GM18517 (cell line): ENCODE measurements around the gene LTA.
A peak's percentile ranks its signal among the peaks of the same experiment; 100 is the strongest.

Experiments
- ATAC-seq: cut with Tn5 transposase; IDR thresholded peaks from one replicate; pipeline ENCODE4 v1.9.1; 2021; ENCODE audit warnings: mild to moderate bottlenecking, moderate library complexity; ENCODE audit not compliant: unreplicated experiment

LTA gene

DNA sequence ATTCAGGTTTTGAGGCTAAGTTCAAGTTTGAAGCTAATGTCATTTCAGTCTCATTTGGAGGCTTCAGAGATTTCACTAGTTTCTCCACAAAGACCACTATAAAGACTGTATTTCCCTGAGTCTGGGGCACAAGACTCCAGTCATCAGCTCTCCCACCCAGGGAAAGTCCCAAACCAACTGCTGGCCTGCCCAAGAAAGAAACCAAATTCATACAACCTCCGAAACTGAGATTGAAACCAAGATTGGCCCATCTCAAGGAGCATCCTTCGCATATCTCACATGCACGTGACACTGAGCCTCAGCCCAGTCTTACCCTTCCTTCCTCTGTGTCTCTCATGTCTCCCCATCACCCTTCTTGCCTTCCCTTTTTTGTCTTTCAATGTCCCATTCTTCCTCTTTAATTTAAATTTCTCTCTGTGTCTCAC is 3.5 kb upstream of the LTA start:
- peak; percentile 77 for ATAC-seq

DNA sequence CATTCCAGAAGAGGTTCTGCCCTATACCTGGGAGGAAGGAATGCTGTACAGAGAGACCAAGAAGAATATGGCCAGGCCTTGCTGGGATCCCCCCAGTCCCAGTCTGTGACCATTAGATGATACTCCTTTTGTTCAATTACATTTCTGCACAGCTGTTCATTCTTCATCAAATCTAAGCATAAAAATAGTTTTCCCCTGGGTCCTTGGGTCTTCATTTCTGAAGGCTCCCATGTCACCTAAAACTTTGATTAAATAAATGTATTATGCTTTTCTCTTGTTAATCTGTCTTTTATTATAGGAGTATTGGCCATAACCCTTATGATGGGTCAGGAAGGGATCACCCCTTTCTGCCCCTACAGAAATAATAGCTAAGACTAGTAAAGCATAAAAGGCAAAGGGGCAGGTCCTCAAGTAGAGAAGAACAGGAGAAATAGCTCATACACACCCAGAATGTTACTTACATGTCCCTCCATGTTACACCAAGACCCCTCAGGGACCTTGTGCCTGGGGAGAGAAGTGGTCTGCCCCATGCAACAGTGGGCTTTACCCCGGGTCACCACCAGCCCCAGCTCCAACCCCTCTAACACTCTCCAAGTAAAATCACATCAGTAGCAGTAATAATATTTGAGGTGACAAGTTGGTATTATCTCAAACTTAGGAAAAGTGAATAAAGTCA is 2.1 kb upstream of the LTA start:
- no peak for ATAC-seq

DNA sequence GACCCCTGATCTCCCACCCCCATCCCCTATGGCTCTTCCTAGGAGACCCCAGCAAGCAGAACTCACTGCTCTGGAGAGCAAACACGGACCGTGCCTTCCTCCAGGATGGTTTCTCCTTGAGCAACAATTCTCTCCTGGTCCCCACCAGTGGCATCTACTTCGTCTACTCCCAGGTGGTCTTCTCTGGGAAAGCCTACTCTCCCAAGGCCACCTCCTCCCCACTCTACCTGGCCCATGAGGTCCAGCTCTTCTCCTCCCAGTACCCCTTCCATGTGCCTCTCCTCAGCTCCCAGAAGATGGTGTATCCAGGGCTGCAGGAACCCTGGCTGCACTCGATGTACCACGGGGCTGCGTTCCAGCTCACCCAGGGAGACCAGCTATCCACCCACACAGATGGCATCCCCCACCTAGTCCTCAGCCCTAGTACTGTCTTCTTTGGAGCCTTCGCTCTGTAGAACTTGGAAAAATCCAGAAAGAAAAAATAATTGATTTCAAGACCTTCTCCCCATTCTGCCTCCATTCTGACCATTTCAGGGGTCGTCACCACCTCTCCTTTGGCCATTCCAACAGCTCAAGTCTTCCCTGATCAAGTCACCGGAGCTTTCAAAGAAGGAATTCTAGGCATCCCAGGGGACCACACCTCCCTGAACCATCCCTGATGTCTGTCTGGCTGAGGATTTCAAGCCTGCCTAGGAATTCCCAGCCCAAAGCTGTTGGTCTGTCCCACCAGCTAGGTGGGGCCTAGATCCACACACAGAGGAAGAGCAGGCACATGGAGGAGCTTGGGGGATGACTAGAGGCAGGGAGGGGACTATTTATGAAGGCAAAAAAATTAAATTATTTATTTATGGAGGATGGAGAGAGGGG is 1.4 kb downstream of the LTA start:
- ATAC-seq: no peak

DNA sequence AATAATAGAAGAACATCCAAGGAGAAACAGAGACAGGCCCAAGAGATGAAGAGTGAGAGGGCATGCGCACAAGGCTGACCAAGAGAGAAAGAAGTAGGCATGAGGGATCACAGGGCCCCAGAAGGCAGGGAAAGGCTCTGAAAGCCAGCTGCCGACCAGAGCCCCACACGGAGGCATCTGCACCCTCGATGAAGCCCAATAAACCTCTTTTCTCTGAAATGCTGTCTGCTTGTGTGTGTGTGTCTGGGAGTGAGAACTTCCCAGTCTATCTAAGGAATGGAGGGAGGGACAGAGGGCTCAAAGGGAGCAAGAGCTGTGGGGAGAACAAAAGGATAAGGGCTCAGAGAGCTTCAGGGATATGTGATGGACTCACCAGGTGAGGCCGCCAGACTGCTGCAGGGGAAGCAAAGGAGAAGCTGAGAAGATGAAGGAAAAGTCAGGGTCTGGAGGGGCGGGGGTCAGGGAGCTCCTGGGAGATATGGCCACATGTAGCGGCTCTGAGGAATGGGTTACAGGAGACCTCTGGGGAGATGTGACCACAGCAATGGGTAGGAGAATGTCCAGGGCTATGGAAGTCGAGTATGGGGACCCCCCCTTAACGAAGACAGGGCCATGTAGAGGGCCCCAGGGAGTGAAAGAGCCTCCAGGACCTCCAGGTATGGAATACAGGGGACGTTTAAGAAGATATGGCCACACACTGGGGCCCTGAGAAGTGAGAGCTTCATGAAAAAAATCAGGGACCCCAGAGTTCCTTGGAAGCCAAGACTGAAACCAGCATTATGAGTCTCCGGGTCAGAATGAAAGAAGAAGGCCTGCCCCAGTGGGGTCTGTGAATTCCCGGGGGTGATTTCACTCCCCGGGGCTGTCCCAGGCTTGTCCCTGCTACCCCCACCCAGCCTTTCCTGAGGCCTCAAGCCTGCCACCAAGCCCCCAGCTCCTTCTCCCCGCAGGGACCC is 2.3 kb downstream of the LTA start:
- ATAC-seq: no peak

DNA sequence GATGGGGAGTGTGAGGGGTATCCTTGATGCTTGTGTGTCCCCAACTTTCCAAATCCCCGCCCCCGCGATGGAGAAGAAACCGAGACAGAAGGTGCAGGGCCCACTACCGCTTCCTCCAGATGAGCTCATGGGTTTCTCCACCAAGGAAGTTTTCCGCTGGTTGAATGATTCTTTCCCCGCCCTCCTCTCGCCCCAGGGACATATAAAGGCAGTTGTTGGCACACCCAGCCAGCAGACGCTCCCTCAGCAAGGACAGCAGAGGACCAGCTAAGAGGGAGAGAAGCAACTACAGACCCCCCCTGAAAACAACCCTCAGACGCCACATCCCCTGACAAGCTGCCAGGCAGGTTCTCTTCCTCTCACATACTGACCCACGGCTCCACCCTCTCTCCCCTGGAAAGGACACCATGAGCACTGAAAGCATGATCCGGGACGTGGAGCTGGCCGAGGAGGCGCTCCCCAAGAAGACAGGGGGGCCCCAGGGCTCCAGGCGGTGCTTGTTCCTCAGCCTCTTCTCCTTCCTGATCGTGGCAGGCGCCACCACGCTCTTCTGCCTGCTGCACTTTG is 3.3 kb downstream of the LTA start, which contains the start of gene TNF:
TNF (plus strand) TSS at position 231 of the 567 bp plus-strand sequence; CDS start at position 408, 177 bp downstream.
- ATAC-seq: no peak

DNA sequence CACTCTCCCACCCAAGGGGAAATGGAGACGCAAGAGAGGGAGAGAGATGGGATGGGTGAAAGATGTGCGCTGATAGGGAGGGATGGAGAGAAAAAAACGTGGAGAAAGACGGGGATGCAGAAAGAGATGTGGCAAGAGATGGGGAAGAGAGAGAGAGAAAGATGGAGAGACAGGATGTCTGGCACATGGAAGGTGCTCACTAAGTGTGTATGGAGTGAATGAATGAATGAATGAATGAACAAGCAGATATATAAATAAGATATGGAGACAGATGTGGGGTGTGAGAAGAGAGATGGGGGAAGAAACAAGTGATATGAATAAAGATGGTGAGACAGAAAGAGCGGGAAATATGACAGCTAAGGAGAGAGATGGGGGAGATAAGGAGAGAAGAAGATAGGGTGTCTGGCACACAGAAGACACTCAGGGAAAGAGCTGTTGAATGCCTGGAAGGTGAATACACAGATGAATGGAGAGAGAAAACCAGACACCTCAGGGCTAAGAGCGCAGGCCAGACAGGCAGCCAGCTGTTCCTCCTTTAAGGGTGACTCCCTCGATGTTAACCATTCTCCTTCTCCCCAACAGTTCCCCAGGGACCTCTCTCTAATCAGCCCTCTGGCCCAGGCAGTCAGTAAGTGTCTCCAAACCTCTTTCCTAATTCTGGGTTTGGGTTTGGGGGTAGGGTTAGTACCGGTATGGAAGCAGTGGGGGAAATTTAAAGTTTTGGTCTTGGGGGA is 4.0 kb downstream of the LTA start:
- no peak for ATAC-seq

DNA sequence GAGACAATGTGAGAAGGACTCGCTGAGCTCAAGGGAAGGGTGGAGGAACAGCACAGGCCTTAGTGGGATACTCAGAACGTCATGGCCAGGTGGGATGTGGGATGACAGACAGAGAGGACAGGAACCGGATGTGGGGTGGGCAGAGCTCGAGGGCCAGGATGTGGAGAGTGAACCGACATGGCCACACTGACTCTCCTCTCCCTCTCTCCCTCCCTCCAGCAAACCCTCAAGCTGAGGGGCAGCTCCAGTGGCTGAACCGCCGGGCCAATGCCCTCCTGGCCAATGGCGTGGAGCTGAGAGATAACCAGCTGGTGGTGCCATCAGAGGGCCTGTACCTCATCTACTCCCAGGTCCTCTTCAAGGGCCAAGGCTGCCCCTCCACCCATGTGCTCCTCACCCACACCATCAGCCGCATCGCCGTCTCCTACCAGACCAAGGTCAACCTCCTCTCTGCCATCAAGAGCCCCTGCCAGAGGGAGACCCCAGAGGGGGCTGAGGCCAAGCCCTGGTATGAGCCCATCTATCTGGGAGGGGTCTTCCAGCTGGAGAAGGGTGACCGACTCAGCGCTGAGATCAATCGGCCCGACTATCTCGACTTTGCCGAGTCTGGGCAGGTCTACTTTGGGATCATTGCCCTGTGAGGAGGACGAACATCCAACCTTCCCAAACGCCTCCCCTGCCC is 4.9 kb downstream of the LTA start:
- ATAC-seq: no peak

DNA sequence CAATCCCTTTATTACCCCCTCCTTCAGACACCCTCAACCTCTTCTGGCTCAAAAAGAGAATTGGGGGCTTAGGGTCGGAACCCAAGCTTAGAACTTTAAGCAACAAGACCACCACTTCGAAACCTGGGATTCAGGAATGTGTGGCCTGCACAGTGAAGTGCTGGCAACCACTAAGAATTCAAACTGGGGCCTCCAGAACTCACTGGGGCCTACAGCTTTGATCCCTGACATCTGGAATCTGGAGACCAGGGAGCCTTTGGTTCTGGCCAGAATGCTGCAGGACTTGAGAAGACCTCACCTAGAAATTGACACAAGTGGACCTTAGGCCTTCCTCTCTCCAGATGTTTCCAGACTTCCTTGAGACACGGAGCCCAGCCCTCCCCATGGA is 5.5 kb downstream of the LTA start:
- no peak for ATAC-seq

DNA sequence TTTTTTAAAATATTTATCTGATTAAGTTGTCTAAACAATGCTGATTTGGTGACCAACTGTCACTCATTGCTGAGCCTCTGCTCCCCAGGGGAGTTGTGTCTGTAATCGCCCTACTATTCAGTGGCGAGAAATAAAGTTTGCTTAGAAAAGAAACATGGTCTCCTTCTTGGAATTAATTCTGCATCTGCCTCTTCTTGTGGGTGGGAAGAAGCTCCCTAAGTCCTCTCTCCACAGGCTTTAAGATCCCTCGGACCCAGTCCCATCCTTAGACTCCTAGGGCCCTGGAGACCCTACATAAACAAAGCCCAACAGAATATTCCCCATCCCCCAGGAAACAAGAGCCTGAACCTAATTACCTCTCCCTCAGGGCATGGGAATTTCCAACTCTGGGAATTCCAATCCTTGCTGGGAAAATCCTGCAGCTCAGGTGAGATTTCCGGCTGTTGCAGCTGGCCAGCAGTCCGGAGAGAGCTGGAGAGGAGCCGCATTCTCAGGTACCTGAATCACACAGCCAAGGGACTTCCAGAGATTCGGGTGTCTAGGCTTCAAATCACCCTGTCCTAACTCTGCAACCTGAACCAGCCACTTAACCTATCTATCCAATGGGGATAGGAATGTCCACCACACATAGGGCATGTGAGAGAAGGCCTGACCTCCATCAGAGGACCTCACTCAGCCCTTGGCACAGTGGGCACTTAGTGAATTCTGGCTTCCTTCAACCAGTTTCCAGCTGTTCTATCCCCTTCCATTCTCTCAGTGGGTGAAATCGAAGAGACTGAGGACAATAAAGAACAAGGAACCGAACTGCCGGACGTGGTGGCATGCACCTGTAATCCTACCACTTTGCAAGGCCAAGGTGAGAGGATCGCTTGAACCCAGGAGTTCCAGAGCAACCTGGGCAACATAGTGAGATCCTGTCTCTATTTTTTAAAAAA is 6.4 kb downstream of the LTA start:
- no peak for ATAC-seq

DNA sequence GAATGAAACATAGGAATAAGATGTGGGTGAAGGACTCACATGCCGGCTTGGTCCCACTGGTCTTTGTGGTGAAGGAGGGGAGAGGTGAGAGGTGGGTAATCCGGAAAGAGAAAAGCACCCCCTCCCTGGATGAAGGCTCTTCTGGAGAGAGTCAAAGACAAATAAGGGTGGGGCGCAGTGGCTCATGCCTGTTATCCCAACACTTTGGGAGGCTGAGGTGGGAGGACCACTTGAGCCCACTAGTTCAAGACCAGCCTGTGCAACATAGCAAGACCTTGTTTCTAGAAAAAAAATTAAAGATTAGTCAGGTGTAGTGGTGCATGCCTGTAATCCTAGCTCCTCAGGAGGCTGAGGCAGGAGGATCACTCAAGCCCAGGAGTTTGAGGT is 7.0 kb downstream of the LTA start:
- ATAC-seq: no peak

DNA sequence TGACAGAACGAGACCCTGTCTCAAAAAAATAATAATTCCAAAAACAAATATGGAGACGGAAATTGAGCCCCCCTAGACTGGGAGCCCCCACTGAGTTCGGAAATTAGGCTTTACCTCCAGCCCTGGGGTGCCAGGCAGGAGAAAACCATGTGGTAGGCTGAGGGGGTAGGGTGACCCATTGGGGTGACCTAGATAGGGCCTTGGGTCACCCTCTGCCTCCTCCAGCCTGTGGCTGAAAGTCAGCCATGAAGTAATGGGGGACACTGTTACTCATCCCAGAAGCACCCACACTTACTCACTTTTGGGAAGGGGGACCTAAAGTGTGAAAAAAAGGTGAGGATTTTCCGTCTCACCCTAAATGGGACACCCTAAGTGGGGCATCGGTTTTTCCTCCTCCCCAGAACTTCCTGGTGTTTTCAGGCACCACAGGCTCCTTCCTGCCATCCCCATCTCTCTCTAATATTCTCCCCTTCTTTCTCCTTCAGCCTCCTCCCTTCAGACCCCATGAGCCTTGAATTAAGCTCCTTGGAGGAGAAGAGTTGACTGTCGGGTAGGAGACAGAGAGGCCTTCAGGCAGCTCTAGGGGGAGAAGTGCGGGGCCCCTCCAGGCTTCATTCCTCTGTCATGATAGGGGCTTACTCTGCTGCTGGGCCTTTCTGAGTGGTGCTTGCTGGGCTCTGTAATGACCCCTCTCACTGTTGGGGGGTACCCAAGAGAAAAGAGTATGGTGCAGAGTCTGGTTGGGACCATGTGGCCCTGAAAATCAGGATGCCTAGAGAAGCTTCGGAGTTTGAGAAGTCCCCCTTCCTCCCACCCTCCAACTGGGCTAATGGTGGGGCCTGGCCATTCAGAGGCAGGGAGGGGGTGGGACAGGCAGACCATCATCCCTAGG is 7.7 kb downstream of the LTA start:
- no peak for ATAC-seq

DNA sequence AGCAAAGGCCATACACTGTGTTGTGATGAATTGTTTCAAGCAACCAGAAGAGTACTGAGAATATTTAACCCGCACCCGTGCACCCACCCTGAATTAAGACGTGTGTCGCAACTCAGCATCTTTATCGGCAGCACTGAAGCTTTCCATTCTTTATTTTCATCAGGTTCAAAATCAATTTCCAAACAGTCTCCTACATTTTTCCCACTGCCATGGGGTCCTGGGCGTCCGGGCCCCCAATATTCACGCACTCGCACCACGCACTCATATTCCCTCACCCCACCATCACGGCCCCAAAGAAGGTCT is 8.3 kb downstream of the LTA start:
- ATAC-seq: no peak

DNA sequence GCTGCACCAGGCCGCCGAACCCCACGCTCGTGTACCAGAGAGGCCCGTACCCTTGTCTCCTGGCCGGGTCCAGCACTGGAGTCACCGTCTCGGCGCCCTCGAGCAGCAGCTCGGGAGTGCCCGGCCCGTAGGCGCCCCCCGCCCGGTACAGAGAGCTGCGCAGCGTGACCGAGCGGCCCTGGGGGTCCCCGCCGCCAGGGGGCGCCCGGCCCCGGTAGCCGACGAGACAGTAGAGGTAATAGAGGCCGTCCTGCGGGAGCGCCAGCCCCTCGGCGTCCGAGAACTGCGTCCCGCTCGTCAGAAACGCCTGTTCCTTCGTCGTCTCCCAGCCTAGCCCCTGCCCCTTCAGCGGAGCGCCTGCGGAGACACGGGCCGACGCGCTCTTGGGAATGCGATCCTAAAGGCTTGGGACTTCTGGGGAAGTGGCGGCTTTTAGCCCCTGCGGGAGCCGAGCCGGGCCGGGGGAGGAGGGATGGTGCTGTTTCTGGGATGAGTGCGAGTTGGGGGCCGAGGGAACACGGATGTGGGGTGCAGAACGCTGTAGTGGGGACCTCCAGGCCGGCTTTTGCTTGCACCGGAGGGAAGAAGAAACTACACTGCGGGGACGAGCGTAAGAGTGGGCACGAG is 8.8 kb downstream of the LTA start:
- peak; percentile 50 for ATAC-seq

DNA sequence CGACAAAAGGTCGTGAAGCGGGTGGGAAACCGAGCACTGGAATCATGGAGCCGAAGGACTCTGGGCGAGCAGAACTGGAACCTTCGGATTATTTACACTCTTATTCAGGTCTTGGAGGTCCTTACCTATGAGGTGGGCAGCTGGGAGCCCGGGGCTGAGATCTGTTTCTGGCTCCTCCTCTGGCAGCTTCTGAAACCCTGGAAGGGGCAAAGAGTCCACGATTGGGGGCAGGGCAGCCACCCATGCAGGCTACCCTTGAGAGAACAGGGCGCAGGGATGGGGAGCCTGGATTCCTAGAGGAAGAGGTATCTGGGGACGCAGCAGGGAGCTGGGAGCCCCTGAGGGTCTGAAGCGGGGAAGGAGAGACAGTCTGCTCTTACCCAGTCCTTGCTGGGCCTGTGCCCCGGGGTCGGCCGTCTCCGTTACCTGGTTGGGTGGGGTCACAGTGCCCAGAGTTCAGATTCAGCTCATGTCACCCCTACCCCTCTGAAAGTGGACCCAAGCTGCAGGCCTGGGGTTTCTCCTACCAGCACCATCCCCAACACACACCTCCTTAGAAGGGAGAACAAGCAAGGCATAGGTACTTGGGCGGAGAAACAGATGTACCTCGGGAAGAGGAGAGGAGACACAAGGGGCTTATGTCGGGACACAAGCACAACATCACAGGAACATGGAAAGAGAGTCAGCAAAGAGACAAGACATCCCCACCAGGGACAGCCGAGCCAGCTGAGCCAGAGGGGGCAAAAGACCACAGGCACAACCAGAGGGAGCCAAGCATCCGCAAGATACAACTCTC is 9.5 kb downstream of the LTA start:
- ATAC-seq: no peak

DNA sequence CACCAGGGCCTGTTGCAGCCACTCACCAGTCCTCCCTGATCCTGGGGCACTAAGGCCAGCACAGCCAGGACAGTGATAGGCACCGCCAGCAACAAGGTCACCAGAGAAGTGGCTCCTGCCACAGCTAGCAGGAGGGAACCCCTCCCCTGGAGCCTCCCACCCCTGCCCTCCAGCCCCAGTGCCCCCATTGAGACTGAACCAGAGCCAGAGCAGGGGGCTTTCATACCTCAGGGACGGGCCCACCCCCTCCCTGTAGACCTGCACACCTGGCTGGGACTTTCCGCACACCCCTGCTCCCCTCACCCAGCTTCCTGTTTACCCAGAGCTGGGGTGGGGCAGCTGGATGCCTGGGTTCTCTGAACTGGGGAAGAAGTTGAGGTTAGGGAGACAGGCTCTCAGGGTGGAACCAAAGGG is 10.1 kb downstream of the LTA start, which contains the start of gene LTB:
LTB (minus strand) TSS at position 195 of the 414 bp plus-strand sequence; CDS start at position 188, 7 bp downstream.
- ATAC-seq: no peak

DNA sequence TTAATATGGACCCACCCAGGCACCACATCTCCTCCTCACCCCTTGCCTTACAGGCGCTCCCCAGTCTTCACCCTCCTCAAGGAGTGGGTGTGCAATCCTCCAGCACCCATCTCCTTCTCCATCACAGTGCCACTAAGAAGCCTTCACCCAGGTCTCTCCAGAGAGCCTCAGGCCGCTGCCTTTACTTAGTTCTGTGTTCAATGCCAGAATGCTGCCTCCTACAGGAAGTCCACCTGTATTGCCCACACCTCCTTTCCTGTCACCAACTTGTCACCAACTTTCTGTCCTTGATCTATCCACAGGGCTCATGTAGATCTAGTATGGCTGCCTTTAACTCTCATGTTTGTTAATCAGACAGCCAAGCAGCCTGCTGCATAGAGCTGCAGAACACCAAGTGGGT is 13.4 kb downstream of the LTA start:
- no peak for ATAC-seq
